Stimulated activated CD8-positive, alpha-beta memory T cell treated with anti-CD3 and anti-CD28 coated beads, Interleukin-7, amount 100 ng/mL, for 4 hours (primary cell): Measurements from ENCODE around the gene SPIRE1.
"Not testable (repeated sequence)": the region's sequence is repeated elsewhere in the genome, so short reads cannot be mapped to it uniquely, and the experiment has no call there.

Experiments used
- DNase-seq, 2 donors: peaks; one replicate each; pipeline ENCODE4 v3.0.0-alpha.2; 2020; ENCODE audit warnings: low read depth in 2 of 2

The SPIRE1 gene

GRCh38 chr18:12645751-12646203 is 12.1 kb downstream of the SPIRE1 start:
- DNase-seq = no peak

GRCh38 chr18:12645254-12645653 is 12.7 kb downstream of the SPIRE1 start:
- DNase-seq = no peak

- not testable (repeated sequence) for DNase-seq
These were observed 14.2 kb downstream of the SPIRE1 start for GRCh38 chr18:12643756-12644155.

GRCh38 chr18:12640881-12641200 is 17.1 kb downstream of the SPIRE1 start:
- no peak for DNase-seq

- DNase-seq = no peak
These were observed 17.7 kb downstream of the SPIRE1 start for GRCh38 chr18:12639990-12640880.

- DNase-seq = no peak
These were observed 19.2 kb downstream of the SPIRE1 start for GRCh38 chr18:12638644-12639124.

GRCh38 chr18:12637901-12638643 is 19.8 kb downstream of the SPIRE1 start:
- DNase-seq = no peak

GRCh38 chr18:12637393-12637792 is 20.5 kb downstream of the SPIRE1 start:
- no peak for DNase-seq

- no peak for DNase-seq
These were observed 26.0 kb downstream of the SPIRE1 start for GRCh38 chr18:12631831-12632477.

GRCh38 chr18:12630136-12630535 is 27.8 kb downstream of the SPIRE1 start:
- no peak for DNase-seq

GRCh38 chr18:12628706-12629702 is 28.9 kb downstream of the SPIRE1 start:
- no peak for DNase-seq

- not testable (repeated sequence) for DNase-seq
These were observed 30.7 kb downstream of the SPIRE1 start for GRCh38 chr18:12627199-12627598.

- no peak for DNase-seq
These were observed 32.7 kb downstream of the SPIRE1 start for GRCh38 chr18:12625241-12625640.

GRCh38 chr18:12621742-12622306 is 36.1 kb downstream of the SPIRE1 start:
- no peak for DNase-seq

GRCh38 chr18:12615748-12616147 is 42.2 kb downstream of the SPIRE1 start:
- DNase-seq = no peak

- DNase-seq = no peak
These were observed 49.6 kb downstream of the SPIRE1 start for GRCh38 chr18:12608301-12608700.

- no peak for DNase-seq
These were observed 51.2 kb downstream of the SPIRE1 start for GRCh38 chr18:12606592-12607315.

GRCh38 chr18:12604445-12605007 is 53.4 kb downstream of the SPIRE1 start:
- DNase-seq = no peak

GRCh38 chr18:12599966-12600365 is 57.9 kb downstream of the SPIRE1 start:
- no peak for DNase-seq

GRCh38 chr18:12599543-12599942 is 58.4 kb downstream of the SPIRE1 start:
- DNase-seq = no peak
